Lower lobe of right lung (tissue), 2 donors: ENCODE data around the gene RHPN2. TPM values are rescaled to one million over a fixed set of nuclear protein-coding genes. Genes with fewer than 3 reads are reported as not detected.
"Not testable (repeated sequence)": the region's sequence is repeated elsewhere in the genome, so short reads cannot be mapped to it uniquely, and the experiment has no call there.

Source experiments
- ATAC-seq, 2 donors: fragments of 200-7000 bp; cut with Tn5 transposase; one replicate each; pipeline ENCODE4 v1.9.1; 2020 to 2022; ENCODE audit warnings: mild to moderate bottlenecking in 2 of 2, moderate library complexity in 2 of 2
- DNase-seq: peaks from one replicate; pipeline ENCODE4 v3.0.0-alpha.2; 2020
- H3K27ac ChIP-seq: fragments of 200-600 bp; one replicate; pipeline ENCODE4 v1.8.0; 2022
- H3K27me3 ChIP-seq: fragments of 200-600 bp; one replicate; pipeline ENCODE4 v1.8.0; 2022; ENCODE audit warnings: low read depth
- H3K36me3 ChIP-seq: fragments of 200-600 bp; one replicate; pipeline ENCODE4 v1.8.0; 2022; ENCODE audit warnings: mild to moderate bottlenecking
- H3K4me1 ChIP-seq: fragments of 200-600 bp; one replicate; pipeline ENCODE4 v1.8.0; 2022
- H3K4me3 ChIP-seq: fragments of 200-600 bp; one replicate; pipeline ENCODE4 v1.8.0; 2022; ENCODE audit warnings: mild to moderate bottlenecking
- H3K9me3 ChIP-seq: fragments of 200-600 bp; one replicate; pipeline ENCODE4 v1.8.0; 2022
- intact Hi-C: fragments of 100-400 bp; cut with DNase I; formaldehyde crosslinking; loops from one replicate; pipeline ENCODE4 v1.11.0; 2022
- total RNA-seq: library from RNA; stranded (reverse); fragmentation: NEBNext Ultra II Directional; extraction: Animal tissue kit (Norgen Biotek cat#: 25700); gene quantifications from one replicate; pipeline ENCODE4 v1.2.1, GENCODE V29; 2021
- TF ChIP-seq, protein P1 (sequence below): fragments of 200-600 bp; IDR thresholded peaks from one replicate; pipeline ENCODE4 v1.8.0; 2022; ENCODE audit warnings: antibody characterized with exemption, mild to moderate bottlenecking
- donor health status: DM: no; HTN: yes; CAD: no; lungs with severe emphysema.

The RHPN2 gene
- total RNA-seq, 1 donor from 2014 or later: 7.7 TPM

DNA sequence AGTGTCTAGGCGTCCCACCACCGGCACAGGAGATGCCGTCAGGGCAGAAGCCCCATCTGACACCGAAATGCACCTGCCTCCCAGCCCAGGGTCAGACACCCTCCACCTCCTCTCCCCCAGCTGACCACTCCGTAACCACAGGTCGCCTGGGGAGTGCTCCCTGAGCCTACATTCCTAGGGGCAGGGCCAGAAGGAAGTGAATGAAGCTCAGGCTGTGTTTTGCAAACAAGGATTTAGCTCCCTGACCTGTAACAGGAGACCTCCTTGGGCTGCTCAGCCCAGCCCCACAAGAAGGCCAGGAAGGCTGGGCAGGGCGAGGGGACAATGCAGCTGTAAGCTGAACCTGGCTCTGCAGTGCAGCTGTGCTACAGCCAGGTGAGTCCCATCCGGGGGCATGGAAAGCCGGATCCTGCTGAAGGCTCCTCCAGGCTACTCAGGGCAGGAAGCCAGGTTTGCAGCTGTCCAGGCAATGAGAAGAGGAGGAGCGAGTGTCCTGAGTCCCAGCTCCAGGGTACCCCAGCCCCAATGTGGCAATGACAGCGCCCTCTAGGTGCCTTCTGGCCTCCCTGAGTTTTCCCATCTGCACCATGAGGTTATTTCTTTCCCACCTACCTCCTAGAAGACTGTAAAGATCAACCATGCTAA lies 42.1 kb downstream of the RHPN2 start:
- intact Hi-C loops: no loop called here
- ATAC-seq: peak in 1 of 2 donors; percentile 51
- Histone ChIP-seq H3K4me3 (no peak overlapping the region), H3K27me3 (no peaks in the 10 kb centered on the region), H3K4me1 (no peaks in the 10 kb centered on the region), H3K27ac (no peak overlapping the region), H3K9me3 (no peaks in the 10 kb centered on the region), H3K36me3 (peaks cover 4% of the 10 kb centered on the region)
- TF ChIP-seq, protein P1, sequence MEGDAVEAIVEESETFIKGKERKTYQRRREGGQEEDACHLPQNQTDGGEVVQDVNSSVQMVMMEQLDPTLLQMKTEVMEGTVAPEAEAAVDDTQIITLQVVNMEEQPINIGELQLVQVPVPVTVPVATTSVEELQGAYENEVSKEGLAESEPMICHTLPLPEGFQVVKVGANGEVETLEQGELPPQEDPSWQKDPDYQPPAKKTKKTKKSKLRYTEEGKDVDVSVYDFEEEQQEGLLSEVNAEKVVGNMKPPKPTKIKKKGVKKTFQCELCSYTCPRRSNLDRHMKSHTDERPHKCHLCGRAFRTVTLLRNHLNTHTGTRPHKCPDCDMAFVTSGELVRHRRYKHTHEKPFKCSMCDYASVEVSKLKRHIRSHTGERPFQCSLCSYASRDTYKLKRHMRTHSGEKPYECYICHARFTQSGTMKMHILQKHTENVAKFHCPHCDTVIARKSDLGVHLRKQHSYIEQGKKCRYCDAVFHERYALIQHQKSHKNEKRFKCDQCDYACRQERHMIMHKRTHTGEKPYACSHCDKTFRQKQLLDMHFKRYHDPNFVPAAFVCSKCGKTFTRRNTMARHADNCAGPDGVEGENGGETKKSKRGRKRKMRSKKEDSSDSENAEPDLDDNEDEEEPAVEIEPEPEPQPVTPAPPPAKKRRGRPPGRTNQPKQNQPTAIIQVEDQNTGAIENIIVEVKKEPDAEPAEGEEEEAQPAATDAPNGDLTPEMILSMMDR: no peak
- DNase-seq: no peak

DNA sequence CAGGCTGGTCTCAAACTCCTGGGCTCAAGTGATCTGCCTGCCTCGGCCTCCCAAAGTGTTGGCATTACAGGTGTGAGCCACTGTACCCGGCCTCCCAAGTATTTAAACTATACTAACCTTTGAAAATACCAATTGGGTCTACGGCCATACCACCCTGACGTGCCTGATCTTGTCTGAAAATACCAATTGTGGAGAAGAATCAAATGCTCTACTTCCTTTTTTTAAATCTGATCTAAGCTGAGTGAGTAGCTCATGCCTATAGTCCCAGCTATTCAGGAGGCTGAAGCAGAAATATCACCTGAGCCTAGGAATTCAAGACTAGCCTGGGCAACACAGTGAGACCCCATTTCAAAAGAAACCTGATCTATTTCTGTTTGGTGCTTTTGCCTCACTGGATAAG lies 53.8 kb downstream of the RHPN2 start:
- H3K27me3 ChIP-seq, H3K4me3 ChIP-seq, H3K27ac ChIP-seq, H3K4me1 ChIP-seq, DNase-seq, H3K9me3 ChIP-seq, H3K36me3 ChIP-seq, ATAC-seq, intact Hi-C loops: not testable (repeated sequence)

DNA sequence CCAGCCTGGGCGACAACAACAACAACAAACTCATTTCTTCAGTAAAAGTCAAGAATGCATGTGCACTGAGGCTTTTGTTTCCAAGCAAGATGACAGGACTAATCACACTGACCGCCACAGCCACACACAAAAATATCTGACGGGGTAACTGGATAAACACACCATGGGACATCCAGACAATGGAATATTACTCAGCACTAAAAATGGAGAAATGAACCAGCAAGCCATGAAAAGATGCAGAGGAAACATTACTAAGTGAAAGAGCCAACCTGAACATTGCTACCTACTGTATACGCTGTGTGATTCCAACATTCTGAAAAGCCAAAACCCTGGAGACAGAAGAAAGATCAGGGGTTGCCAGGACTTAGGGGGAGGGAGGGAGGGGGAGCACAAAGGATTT lies 56.0 kb downstream of the RHPN2 start:
- no peaks in the 10 kb centered on the region for H3K36me3 ChIP-seq
- H3K4me3 ChIP-seq: no peak overlapping the region
- no peak overlapping the region for H3K27ac ChIP-seq
- intact Hi-C loops: no loop called here
- no peaks in the 10 kb centered on the region for H3K27me3 ChIP-seq
- H3K4me1 ChIP-seq: no peaks in the 10 kb centered on the region
- no peak for DNase-seq
- H3K9me3 ChIP-seq: no peaks in the 10 kb centered on the region
- no peak for ATAC-seq
- TF ChIP-seq, protein P1: no peak

DNA sequence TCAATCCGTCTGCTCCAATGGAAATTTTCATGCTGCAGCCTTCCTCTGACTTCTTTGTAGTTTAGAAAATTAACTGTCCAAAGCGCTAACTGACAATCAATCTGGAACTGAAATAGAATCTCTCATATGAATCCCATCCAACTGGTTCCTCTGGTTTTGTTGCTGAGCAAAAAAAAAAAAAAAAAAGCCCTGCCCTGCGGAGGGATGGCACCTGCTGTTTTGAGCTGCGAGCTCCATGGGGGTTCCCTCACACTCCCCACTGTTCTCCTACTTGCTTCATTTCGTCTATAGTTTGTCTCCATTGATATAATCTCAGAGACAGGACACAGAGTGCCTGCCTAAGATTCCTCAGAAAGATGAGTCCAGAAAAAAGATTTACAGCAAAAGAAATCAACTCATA lies 59.2 kb downstream of the RHPN2 start:
- H3K27me3 ChIP-seq: no peaks in the 10 kb centered on the region
- no peak overlapping the region for H3K27ac ChIP-seq
- no peaks in the 10 kb centered on the region for H3K36me3 ChIP-seq
- no peak for ATAC-seq
- TF ChIP-seq, protein P1: no peak
- DNase-seq: no peak
- intact Hi-C loops: no loop called here
- H3K4me1 ChIP-seq: no peaks in the 10 kb centered on the region
- no peak overlapping the region for H3K4me3 ChIP-seq
- H3K9me3 ChIP-seq: no peaks in the 10 kb centered on the region

DNA sequence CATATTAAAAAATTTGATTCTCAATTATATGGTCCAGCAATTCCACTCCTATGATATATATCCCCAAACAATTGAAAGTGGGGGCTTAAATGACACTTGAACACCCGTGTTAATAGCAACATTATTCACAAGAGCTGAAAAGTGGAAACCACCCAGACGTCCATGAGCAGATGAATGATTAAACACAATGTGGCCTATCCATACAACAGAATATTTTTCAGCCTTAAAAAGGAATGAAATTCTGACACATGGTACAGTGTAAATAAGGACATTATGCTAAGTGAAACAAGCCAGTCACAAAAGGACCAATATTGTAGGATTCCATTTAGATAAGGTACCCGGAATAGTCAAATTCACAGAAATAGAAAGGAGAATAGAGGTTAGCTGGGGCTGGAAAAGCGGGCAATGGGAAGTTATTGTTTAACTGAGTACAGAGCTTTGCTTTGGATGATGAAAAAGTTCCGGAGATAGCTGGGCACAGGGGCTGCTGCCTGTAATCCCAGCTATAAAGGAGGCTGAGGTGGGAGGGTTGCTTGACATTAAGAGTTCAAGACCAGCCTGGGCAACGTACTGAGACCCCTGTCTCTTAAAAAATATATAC lies 61.2 kb downstream of the RHPN2 start:
- H3K4me1 ChIP-seq, DNase-seq, H3K9me3 ChIP-seq, H3K4me3 ChIP-seq, H3K27ac ChIP-seq, H3K36me3 ChIP-seq, H3K27me3 ChIP-seq, ATAC-seq, intact Hi-C loops: not testable (repeated sequence)

DNA sequence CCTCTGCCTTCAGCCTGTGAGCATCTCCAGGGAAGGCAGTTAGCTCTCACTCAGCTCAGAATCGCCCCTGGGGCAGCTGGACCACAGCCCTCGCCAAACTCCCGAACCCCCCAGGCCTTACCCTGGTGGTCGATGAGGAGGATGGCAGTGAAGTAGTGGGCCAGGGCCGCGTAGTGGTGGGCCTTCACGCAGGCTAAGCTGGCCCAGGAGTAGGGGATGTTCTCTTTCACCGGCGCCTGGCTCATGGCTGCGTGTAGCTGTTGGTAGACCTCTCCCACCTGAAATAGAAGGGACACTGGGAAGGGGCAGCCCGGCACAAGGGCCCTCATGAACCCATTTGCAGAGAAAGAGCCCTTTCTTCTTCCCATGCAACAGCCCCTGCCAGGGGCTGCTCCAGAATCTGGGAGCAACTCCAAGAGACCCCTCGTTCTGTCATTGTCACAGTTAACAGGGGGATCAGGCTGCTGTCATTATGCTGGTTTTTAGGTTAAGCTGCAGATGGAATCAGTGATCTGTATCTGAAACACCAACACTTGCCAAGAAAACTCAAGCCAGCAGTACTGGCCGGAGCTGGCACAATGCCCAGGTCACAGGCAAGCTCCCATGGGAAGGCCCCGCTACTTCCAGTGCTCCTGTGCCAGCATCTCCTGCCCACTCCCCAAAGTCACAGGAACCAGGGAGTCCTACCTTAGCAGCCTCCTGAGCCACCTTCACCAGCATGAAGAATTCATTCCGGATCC lies 62.4 kb downstream of the RHPN2 start:
- H3K4me1 ChIP-seq, H3K36me3 ChIP-seq, DNase-seq, intact Hi-C loops, H3K27ac ChIP-seq, H3K4me3 ChIP-seq, ATAC-seq, H3K9me3 ChIP-seq, H3K27me3 ChIP-seq: not testable (repeated sequence)

DNA sequence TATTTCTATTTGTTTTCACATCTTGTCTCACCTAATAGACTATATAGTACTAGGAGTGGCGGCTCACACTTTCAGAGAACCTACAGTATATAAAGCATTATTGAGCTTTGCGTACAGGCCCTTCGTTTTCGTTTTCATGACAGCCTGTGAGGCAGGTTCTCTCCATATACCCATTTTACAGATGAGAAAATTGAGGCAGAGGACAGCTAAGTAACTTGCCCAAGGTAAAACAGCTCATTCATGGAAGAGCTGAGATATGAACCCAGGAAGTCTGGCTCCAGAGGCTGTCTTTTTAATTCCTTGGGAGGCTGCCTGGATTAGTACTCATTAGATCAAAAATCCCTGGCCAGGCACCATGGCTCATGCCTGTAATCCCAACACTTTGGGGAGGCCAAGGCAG lies 63.8 kb downstream of the RHPN2 start:
- Histone ChIP-seq H3K27ac (no peak overlapping the region), H3K36me3 (peaks cover 5% of the 10 kb centered on the region), H3K4me1 (no peaks in the 10 kb centered on the region), H3K9me3 (no peaks in the 10 kb centered on the region), H3K27me3 (no peaks in the 10 kb centered on the region), H3K4me3 (no peak overlapping the region)
- TF ChIP-seq, protein P1: no peak
- DNase-seq (no peak), ATAC-seq (no peak)
- intact Hi-C loops: no loop called here
